Body of pancreas (tissue), 4 donors: Measurements from ENCODE around the gene SETD7. TPM values are rescaled to one million over a fixed set of nuclear protein-coding genes. Genes with fewer than 3 reads are reported as not detected.
A peak's percentile ranks its signal among the peaks of the same experiment; 100 is the strongest.

ENCODE experiments used
- ATAC-seq: fragments of 150-250 bp; one replicate; pipeline ENCODE4 v1.9.1; 2016
- DNase-seq, 4 donors: peaks; one replicate each; pipeline ENCODE4 v3.0.0-alpha.2; 2019
- H3K27ac ChIP-seq, 4 donors: fragments of 200-600 bp; sonication (generic); 1 replicate in 3 of 4; 2 replicates in 1 of 4; pipeline versions ENCODE4 v1.5.1 to v1.6.1; 2016 to 2019; ENCODE audit warnings: mild to moderate bottlenecking in 1 of 4, mixed read lengths in 1 of 4, moderate library complexity in 1 of 4
- H3K27me3 ChIP-seq, 2 donors: fragments of 200-600 bp; sonication (generic); one replicate each; pipeline ENCODE4 v1.6.0; 2016; ENCODE audit warnings: mild to moderate bottlenecking in 1 of 2
- H3K36me3 ChIP-seq, 2 donors: fragments of 200-600 bp; sonication (generic); replicated peaks in 1 of 2; 2 replicates each; pipeline ENCODE4 v1.5.1; 2016; ENCODE audit warnings: low read depth in 2 of 2; ENCODE audit not compliant: insufficient read depth in 1 of 2
- H3K4me1 ChIP-seq: fragments of 200-600 bp; sonication (generic); one replicate; pipeline ENCODE4 v1.6.0; 2016
- H3K4me3 ChIP-seq, 2 donors: fragments of 200-600 bp; sonication (generic); 1 replicate in 1 of 2; 2 replicates in 1 of 2; pipeline ENCODE4 v1.5.1; 2016 to 2019
- H3K9me3 ChIP-seq, 3 donors: fragments of 200-600 bp; sonication (generic); 1 replicate in 2 of 3; 2 replicates in 1 of 3; pipeline ENCODE4 v1.5.1; 2016
- CTCF ChIP-seq, 7 experiments: fragments of 450-650 bp in 4 of 7; fragments of 200-600 bp in 3 of 7; sonication (generic) in 3 of 7; IDR thresholded peaks; one replicate each; pipeline ENCODE4 v1.5.1; 2016 to 2019; ENCODE audit warnings: antibody characterized with exemption in 7 of 7
- POLR2A ChIP-seq, 3 donors: fragments of 450-650 bp; IDR thresholded peaks; one replicate each; pipeline ENCODE4 v1.6.1; 2016; ENCODE audit warnings: antibody characterized with exemption in 3 of 3, mild to moderate bottlenecking in 2 of 3
- WGBS, 2 donors: methylation state at CpG; one replicate each; pipeline ENCODE4 v1.1.5; 2017; 5-methylcytosine and 5-hydroxymethylcytosine counted together
- intact Hi-C: fragments of 100-400 bp; cut with DNase I; formaldehyde crosslinking; loops from one replicate; pipeline ENCODE4 v1.15.1; 2023
- total RNA-seq, 2 donors: library from RNA; depleted of rRNA; stranded (reverse); fragments of >200 nt; gene quantifications; one replicate each; pipeline ENCODE4 v1.1.0, GENCODE V29; 2016

Gene SETD7
- total RNA-seq, 2 donors from 2014 or later, result 21.8 to 34.8 TPM

- H3K4me1 ChIP-seq, result peaks cover 2% of the 10 kb centered on the region
- DNase-seq (no peak), ATAC-seq (no peak)
- H3K4me3 ChIP-seq, result no peak overlapping the region
- TF ChIP-seq CTCF (IDR thresholded peaks at IDR 0.05), result no peak
- no peak for TF ChIP-seq POLR2A (IDR thresholded peaks at IDR 0.05)
- intact Hi-C loops, result no loop called here
- 90 to 95% methylated on average over 6 to 8 of the region's 8 CpGs for WGBS, 2 donors
- H3K9me3 ChIP-seq, result no peaks in the 10 kb centered on the region
- H3K27me3 ChIP-seq, result no peaks in the 10 kb centered on the region
- no peak overlapping the region for H3K27ac ChIP-seq
- H3K36me3 ChIP-seq, result no peaks in the 10 kb centered on the region
Measured at GRCh38 chr4:139581096-139581495, 25.1 kb upstream of the SETD7 start.

DNA sequence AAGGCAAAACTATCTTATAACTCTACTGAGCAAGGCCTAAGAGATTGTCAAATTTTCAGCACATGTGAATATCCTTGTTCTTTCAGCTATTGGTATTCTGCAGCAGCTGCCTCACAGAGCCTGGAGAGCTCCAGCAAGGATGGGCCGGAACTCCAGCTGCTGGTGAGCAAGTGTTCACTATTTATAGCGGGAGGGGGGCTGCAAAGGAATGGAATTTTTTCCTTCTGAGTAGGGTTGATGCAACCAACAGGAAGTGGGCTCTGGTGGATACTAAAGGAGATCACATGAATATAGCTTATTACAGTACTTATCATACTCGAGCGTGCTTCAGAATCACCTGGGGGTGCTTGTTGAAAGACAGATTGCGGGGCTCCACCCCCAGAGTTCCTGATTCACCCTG is 20.2 kb upstream of the SETD7 start:
- ATAC-seq (no peak), DNase-seq (no peak)
- intact Hi-C loops, result no loop called here
- Histone ChIP-seq H3K4me1 (peaks cover 3% of the 10 kb centered on the region), H3K27me3 (no peaks in the 10 kb centered on the region), H3K27ac (peak overlapping the region in 1 of 4 donors; percentile 34), H3K4me3 (no peak overlapping the region), H3K9me3 (no peaks in the 10 kb centered on the region), H3K36me3 (no peaks in the 10 kb centered on the region)
- WGBS, 2 donors, result 83 to 87% methylated on average over 5 of the region's 5 CpGs
- TF ChIP-seq POLR2A (IDR thresholded peaks at IDR 0.05) (no peak), CTCF (IDR thresholded peaks at IDR 0.05) (no peak)

- H3K4me1 ChIP-seq, result peaks cover 3% of the 10 kb centered on the region
- no peaks in the 10 kb centered on the region for H3K36me3 ChIP-seq
- no peaks in the 10 kb centered on the region for H3K27me3 ChIP-seq
- no peaks in the 10 kb centered on the region for H3K9me3 ChIP-seq
- TF ChIP-seq POLR2A (IDR thresholded peaks at IDR 0.05) (no peak), CTCF (IDR thresholded peaks at IDR 0.05) (no peak)
- 69 to 77% methylated on average over 5 of the region's 5 CpGs for WGBS, 2 donors
- intact Hi-C loops, result no loop called here
- H3K4me3 ChIP-seq, result no peak overlapping the region
- ATAC-seq (no peak), DNase-seq (no peak)
- H3K27ac ChIP-seq, result no peak overlapping the region
Measured at GRCh38 chr4:139575072-139575471, 19.1 kb upstream of the SETD7 start.

GRCh38 chr4:139574641-139575040 is 18.6 kb upstream of the SETD7 start:
- TF ChIP-seq CTCF (IDR thresholded peaks at IDR 0.05), result no peak
- TF ChIP-seq POLR2A (IDR thresholded peaks at IDR 0.05), result no peak
- Histone ChIP-seq H3K36me3 (no peaks in the 10 kb centered on the region), H3K9me3 (no peaks in the 10 kb centered on the region), H3K4me3 (no peak overlapping the region), H3K27me3 (no peaks in the 10 kb centered on the region), H3K4me1 (peaks cover 3% of the 10 kb centered on the region), H3K27ac (no peak overlapping the region)
- ATAC-seq, result no peak
- WGBS, 2 donors, result 73 to 77% methylated on average over 3 of the region's 3 CpGs
- intact Hi-C loops, result no loop called here
- no peak for DNase-seq

DNA sequence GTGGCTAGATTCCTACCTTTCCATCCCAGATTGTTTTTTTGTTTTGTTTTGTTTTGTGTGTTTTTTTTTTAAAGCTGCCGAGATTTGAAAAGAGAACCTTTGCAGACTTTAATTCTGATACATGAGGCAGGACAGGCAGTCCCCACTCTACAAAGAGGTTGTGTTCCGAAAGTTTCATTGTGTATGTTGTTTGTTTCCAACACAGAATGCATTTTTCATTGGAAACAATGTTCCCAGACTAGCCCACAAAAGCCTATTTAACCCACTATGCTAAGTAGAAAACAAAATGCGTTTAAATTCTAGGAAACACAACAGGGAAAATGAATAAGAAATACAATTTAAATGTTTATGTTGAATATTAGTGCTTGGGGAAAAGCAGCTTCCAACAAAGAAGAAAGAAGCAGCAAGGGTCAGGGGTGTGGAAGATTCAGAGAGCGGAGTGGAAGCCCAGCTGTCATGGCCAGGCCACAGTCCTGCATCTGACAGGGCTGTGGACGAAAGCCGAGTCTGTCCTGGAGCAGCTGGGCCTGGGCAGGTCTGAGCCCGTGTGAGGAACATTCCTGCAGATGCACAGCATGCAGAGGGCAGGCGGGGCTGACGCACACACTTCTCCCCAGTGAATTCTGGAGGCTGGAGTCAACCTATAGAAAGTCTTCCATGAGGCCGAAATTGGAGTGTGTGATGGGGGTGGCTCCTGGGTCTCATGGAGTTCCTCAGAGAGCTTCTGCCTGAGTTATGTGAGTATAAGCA is 12.4 kb upstream of the SETD7 start:
- Histone ChIP-seq H3K36me3 (no peaks in the 10 kb centered on the region), H3K4me1 (no peaks in the 10 kb centered on the region), H3K27ac (no peak overlapping the region), H3K9me3 (no peaks in the 10 kb centered on the region), H3K4me3 (no peak overlapping the region), H3K27me3 (no peaks in the 10 kb centered on the region)
- no peak for TF ChIP-seq CTCF (IDR thresholded peaks at IDR 0.05)
- no peak for TF ChIP-seq POLR2A (IDR thresholded peaks at IDR 0.05)
- intact Hi-C loops, result no loop called here
- DNase-seq (no peak), ATAC-seq (no peak)
- WGBS, 2 donors, result 86% methylated on average over 10 of the region's 10 CpGs
